ENCODE data around the gene DRG2.

DNA sequence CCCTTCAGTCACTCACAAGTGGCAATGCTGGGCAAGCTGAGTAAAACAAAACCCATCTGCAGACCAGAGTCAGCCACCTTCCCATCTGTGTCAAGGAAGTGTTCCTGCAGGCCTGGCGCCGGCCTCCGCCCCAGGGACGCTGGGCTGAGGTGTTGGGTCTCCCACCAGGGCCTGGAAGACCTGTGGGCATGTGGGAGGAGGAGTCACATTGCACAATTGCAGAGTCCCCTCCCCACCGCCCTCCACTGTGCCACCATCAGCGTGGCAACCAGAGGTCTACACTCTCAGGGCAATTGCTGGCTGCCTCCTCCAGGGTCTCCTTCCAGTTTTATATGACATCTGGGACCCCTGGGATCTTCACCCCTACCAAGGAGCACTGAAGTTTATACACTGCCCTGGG lies 17.8 kb downstream of the DRG2 start:
- TF ChIP-seq POLR2AphosphoS5 (IDR thresholded peaks at IDR 0.05; ENCODE audit: borderline replicate concordance, low read depth, low read length), result no peak
- no peak for TF ChIP-seq FOXP2 (optimal IDR thresholded peaks at IDR 0.05; ENCODE audit: control extremely low read depth, extremely low read length, insufficient read depth)
- no peak for TF ChIP-seq EZH2 (IDR thresholded peaks at IDR 0.05)

Data from SK-N-MC (cell line).